B cell (primary cell): ENCODE results near the gene KLHDC7B. TPM values are rescaled to one million over a fixed set of nuclear protein-coding genes. Genes with fewer than 3 reads are reported as not detected.
A peak's percentile ranks its signal among the peaks of the same experiment; 100 is the strongest.

Experiments used
- ATAC-seq: fragments of 200-7000 bp; cut with Tn5 transposase; one replicate; pipeline ENCODE4 v1.10.0; 2021; ENCODE audit warnings: low read depth, mild to moderate bottlenecking, moderate number of reproducible peaks, moderate library complexity
- CTCF ChIA-PET: fragments of 350-600 bp; sonication (Branson Sonifier 250); formaldehyde crosslinking; loops from one replicate; lab custom pipeline; 2021; ENCODE audit warnings: antibody characterized with exemption, inconsistent platforms; lab: Charles Lee
- POLR2A ChIA-PET: fragments of 350-600 bp; sonication (Branson Sonifier 250); formaldehyde crosslinking; loops from one replicate; lab custom pipeline; 2021; ENCODE audit warnings: antibody characterized with exemption; lab: Charles Lee
- DNase-seq: peaks from one replicate; pipeline ENCODE4 v3.0.0; 2013
- H2AFZ ChIP-seq: 2 replicates; pipeline ENCODE4 v1.6.1; 2012; ENCODE audit warnings: mild to moderate bottlenecking, low read depth, low read length; ENCODE audit not compliant: insufficient read depth, poor library complexity, severe bottlenecking
- H3K27ac ChIP-seq, 2 donors: 1 replicate in 1 of 2; 2 replicates in 1 of 2; pipeline ENCODE4 v1.5.1; 2012 to 2013; ENCODE audit warnings: low read length in 2 of 2, mild to moderate bottlenecking in 2 of 2, moderate library complexity in 1 of 2
- H3K27me3 ChIP-seq, 4 experiments: fragments of 200-600 bp in 1 of 4; sonication (generic) in 1 of 4; replicated peaks in 1 of 4; 1 replicate in 2 of 4; 2 replicates in 2 of 4; pipeline versions ENCODE4 v1.6.1 to v1.7.0; 2013 to 2016; ENCODE audit warnings: low read length in 3 of 4, mild to moderate bottlenecking in 2 of 4, mixed read lengths in 1 of 4, moderate library complexity in 1 of 4; ENCODE audit not compliant: insufficient read depth in 4 of 4, control insufficient read depth in 3 of 4; ENCODE audit errors: control extremely low read depth in 1 of 4
- H3K36me3 ChIP-seq, 2 experiments: replicated peaks in 1 of 2; 1 replicate in 1 of 2; 2 replicates in 1 of 2; pipeline versions ENCODE4 v1.6.1 to v1.7.1; 2013; ENCODE audit warnings: low read length in 1 of 2; ENCODE audit not compliant: insufficient read depth in 2 of 2, control insufficient read depth in 1 of 2; ENCODE audit errors: control extremely low read depth in 1 of 2, extremely low read depth in 1 of 2
- H3K4me1 ChIP-seq, 2 donors: fragments of 200-600 bp in 1 of 2; sonication (generic) in 1 of 2; 1 replicate in 1 of 2; 2 replicates in 1 of 2; pipeline versions ENCODE4 v1.5.1 to v1.6.1; 2013 to 2017; ENCODE audit warnings: low read length in 2 of 2; ENCODE audit not compliant: control insufficient read depth in 2 of 2, insufficient read depth in 2 of 2
- H3K4me2 ChIP-seq: replicated peaks from 2 replicates; pipeline ENCODE3; 2012; ENCODE audit warnings: mild to moderate bottlenecking, low read depth, low read length; ENCODE audit not compliant: poor library complexity, severe bottlenecking
- H3K4me3 ChIP-seq, 5 experiments: fragments of 200-600 bp in 1 of 5; sonication (generic) in 1 of 5; 1 replicate in 3 of 5; 2 replicates in 2 of 5; pipeline versions ENCODE4 v1.5.1 to v1.7.0; 2011 to 2016; ENCODE audit warnings: low read length in 4 of 5, mild to moderate bottlenecking in 4 of 5, low read depth in 2 of 5, control low read depth in 1 of 5, moderate library complexity in 1 of 5; ENCODE audit not compliant: insufficient read depth in 1 of 5; ENCODE audit errors: control extremely low read depth in 1 of 5, extremely low read depth in 1 of 5
- H3K79me2 ChIP-seq: fragments of 200-600 bp; sonication (generic); one replicate; pipeline ENCODE4 v1.6.0; 2016; ENCODE audit warnings: low read length; ENCODE audit not compliant: control insufficient read depth, insufficient read depth
- H3K9ac ChIP-seq: fragments of 200-600 bp; sonication (generic); 2 replicates; pipeline ENCODE4 v1.6.1; 2017; ENCODE audit warnings: mild to moderate bottlenecking, low read length, moderate library complexity
- H3K9me3 ChIP-seq, 3 donors: one replicate each; pipeline versions ENCODE4 v1.6.1 to v1.7.1; 2013; ENCODE audit warnings: low read length in 2 of 3; ENCODE audit not compliant: control insufficient read depth in 2 of 3, insufficient read depth in 1 of 3; ENCODE audit errors: control extremely low read depth in 1 of 3
- H4K20me1 ChIP-seq: 2 replicates; pipeline ENCODE4 v1.6.0; 2012; ENCODE audit warnings: mild to moderate bottlenecking, low read length; ENCODE audit not compliant: insufficient read depth, control insufficient read depth, poor library complexity, severe bottlenecking
- H3K27ac Mint-ChIP-seq: one replicate; pipeline ENCODE4 v1.8.0; 2021; ENCODE audit warnings: mixed read lengths
- H3K27me3 Mint-ChIP-seq: one replicate; pipeline ENCODE4 v1.8.0; 2021; ENCODE audit warnings: mixed read lengths
- H3K4me1 Mint-ChIP-seq: one replicate; pipeline ENCODE4 v1.8.0; 2021; ENCODE audit warnings: mixed read lengths
- H3K4me3 Mint-ChIP-seq: one replicate; pipeline ENCODE4 v1.8.0; 2021; ENCODE audit warnings: mixed read lengths
- H3K9me3 Mint-ChIP-seq: one replicate; pipeline ENCODE4 v1.8.0; 2022; ENCODE audit warnings: mixed read lengths; ENCODE audit not compliant: insufficient read depth
- EZH2 ChIP-seq: IDR thresholded peaks from 2 replicates; pipeline ENCODE4 v1.6.1; 2012; ENCODE audit warnings: borderline replicate concordance, low read depth, mild to moderate bottlenecking, moderate library complexity, low read length; ENCODE audit not compliant: insufficient read depth, poor library complexity, severe bottlenecking
- WGBS: methylation state at CpG from one replicate; pipeline ENCODE4 v1.1.5; 2013; ENCODE audit warnings: missing lambda C conversion rate; ENCODE audit not compliant: insufficient coverage; 5-methylcytosine and 5-hydroxymethylcytosine counted together
- intact Hi-C: fragments of 100-400 bp; cut with micrococcal nuclease; formaldehyde crosslinking; loops from one replicate; pipeline ENCODE4 v1.10.0; 2022
- polyA plus RNA-seq: library from polyadenylated mRNA; depleted of rRNA; stranded (reverse); fragments of >200 nt; gene quantifications from 2 replicates; pipeline ENCODE4 v1.2.3, GENCODE V29; 2012
- total RNA-seq, 2 donors: library from RNA; stranded (reverse); fragments of 120-200 nt in 1 of 2; gene quantifications; 1 replicate in 1 of 2; 2 replicates in 1 of 2; pipeline versions ENCODE4 v1.2.3 to v1.2.4, GENCODE V29; 2013 to 2022
- TF ChIP-seq, protein P1 (sequence below): fragments of 200-600 bp; IDR thresholded peaks from one replicate; pipeline ENCODE4 v1.8.0; 2022; ENCODE audit warnings: antibody characterized with exemption, mild to moderate bottlenecking

The KLHDC7B gene
- total and polyA plus RNA-seq, 2 donors (not counting 1 experiment from before 2014, with no cell fraction given): 1.8 to 6.2 TPM

DNA sequence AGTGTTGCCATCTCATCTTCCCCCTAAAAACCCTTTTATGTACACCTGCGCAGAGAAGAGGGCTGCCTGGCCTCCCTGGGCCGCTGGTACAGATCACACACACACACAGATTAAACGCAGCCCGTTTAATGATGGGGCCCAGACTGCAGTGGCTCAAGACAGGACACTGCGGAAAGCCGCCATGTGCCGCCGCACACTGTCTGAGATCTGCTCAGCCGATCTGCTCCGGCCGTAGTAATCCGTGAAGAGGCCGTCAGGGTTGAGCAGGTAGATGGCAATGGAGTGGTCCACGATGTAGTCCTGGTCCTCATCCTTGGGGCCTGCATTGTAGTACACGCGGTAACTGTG lies 22.3 kb upstream of the KLHDC7B start:
- peaks cover 16 to 35% of the 10 kb centered on the region in 2 donors for H3K4me1 ChIP-seq
- ATAC-seq: no peak
- H3K4me3 ChIP-seq: no peak overlapping the region
- H3K9me3 Mint-ChIP-seq: no peaks in the 10 kb centered on the region
- H3K27me3 ChIP-seq: no peaks in the 10 kb centered on the region
- no peak overlapping the region for H3K27ac ChIP-seq
- no peaks in the 10 kb centered on the region for H3K9me3 ChIP-seq
- no peak for DNase-seq
- no peak overlapping the region for H3K9ac ChIP-seq
- no peak overlapping the region for H2AFZ ChIP-seq
- intact Hi-C loops: no loop called here
- no peaks in the 10 kb centered on the region for H3K27me3 Mint-ChIP-seq
- peak overlapping the region; percentile 29 for H3K4me3 Mint-ChIP-seq
- no peak overlapping the region for H3K27ac Mint-ChIP-seq
- 96% methylated on average over 16 of the region's 16 CpGs for WGBS
- H3K4me1 Mint-ChIP-seq: peaks cover 26% of the 10 kb centered on the region
- CTCF ChIA-PET: interaction anchor here (0.9 to 1.4 kb wide), 2 partner anchors 98 to 198 kb away, joined by 3 to 4 read pairs; no protein-coding TSS in a partner anchor
- H3K36me3 ChIP-seq: peaks cover 0 to 43% of the 10 kb centered on the region in 2 experiments
- H3K4me2 ChIP-seq: no peak overlapping the region
- POLR2A ChIA-PET: no interaction called here
- no peak for TF ChIP-seq EZH2
- TF ChIP-seq, protein P1, sequence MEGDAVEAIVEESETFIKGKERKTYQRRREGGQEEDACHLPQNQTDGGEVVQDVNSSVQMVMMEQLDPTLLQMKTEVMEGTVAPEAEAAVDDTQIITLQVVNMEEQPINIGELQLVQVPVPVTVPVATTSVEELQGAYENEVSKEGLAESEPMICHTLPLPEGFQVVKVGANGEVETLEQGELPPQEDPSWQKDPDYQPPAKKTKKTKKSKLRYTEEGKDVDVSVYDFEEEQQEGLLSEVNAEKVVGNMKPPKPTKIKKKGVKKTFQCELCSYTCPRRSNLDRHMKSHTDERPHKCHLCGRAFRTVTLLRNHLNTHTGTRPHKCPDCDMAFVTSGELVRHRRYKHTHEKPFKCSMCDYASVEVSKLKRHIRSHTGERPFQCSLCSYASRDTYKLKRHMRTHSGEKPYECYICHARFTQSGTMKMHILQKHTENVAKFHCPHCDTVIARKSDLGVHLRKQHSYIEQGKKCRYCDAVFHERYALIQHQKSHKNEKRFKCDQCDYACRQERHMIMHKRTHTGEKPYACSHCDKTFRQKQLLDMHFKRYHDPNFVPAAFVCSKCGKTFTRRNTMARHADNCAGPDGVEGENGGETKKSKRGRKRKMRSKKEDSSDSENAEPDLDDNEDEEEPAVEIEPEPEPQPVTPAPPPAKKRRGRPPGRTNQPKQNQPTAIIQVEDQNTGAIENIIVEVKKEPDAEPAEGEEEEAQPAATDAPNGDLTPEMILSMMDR: no peak
- H3K79me2 ChIP-seq: peaks cover 51% of the 10 kb centered on the region
- H4K20me1 ChIP-seq: peaks cover 27% of the 10 kb centered on the region

DNA sequence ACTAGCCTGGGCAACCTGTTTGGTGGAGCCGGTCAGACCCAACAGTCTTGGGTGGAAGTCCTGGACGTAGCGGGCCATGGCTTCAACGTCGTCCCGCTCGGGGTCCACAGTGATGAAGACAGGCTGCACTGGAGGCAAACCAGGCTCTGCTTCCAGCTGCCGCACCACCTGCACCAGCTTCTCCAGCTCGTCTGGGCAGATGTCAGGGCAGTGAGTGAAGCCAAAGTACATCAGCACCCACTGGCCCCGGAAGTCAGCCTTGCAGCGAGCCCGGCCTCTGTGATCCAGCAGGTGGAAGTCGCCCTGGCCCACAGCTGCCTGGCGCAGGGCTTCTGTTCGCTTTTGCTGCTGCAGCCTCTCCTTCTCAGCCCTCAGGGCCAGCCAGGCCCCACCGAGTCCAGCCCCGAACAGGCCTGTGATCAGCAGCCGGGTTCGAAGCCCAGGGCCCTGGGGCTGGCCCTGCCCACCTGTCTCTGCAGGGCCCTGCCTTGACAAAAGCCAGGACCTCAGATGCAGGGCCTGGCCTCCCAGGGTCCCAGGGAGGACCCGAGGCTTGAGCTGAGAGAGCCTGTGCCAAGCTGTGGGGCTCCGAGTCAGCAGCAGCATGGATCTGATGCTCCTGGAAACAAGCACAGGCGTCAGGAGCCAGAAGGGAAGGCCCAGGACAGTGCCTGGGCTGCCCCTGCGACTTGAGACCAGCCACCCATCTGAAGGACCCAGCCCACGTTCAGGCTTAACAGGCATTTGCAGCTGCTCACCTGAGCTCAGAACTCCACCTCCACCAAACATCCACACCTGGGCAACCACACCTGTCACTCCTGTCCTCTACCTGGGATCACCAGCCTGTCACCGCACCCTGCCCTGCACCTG lies 21.7 kb upstream of the KLHDC7B start:
- Histone ChIP-seq H3K36me3 (peaks cover 0 to 37% of the 10 kb centered on the region in 2 experiments), H3K27me3 (no peaks in the 10 kb centered on the region), H4K20me1 (peaks cover 27% of the 10 kb centered on the region), H3K4me3 (peak overlapping the region in 3 of 5 experiments; percentile 4 to 82 (median 76)), H3K9me3 (peaks cover 0 to under 1% (median 0%) of the 10 kb centered on the region in 3 donors), H2AFZ (no peak overlapping the region), H3K9ac (no peak overlapping the region), H3K4me1 (peaks cover 16 to 41% of the 10 kb centered on the region in 2 donors), H3K27ac (no peak overlapping the region), H3K4me2 (peak overlapping the region; percentile 98), H3K79me2 (peaks cover 45% of the 10 kb centered on the region)
- DNase-seq (no peak), ATAC-seq (no peak)
- POLR2A ChIA-PET: interaction anchor here (2.0 to 2.7 kb wide), 3 partner anchors 11 to 24 kb away, joined by 13 to 35 read pairs (median 15); partner anchors contain the start of genes LMF2 and NCAPH2
- H3K4me1 Mint-ChIP-seq: peaks cover 32% of the 10 kb centered on the region
- no peaks in the 10 kb centered on the region for H3K9me3 Mint-ChIP-seq
- intact Hi-C loops: no loop called here
- 90% methylated on average over 25 of the region's 25 CpGs for WGBS
- TF ChIP-seq, protein P1: no peak
- TF ChIP-seq EZH2: no peak
- peak overlapping the region; percentile 90 for H3K4me3 Mint-ChIP-seq
- CTCF ChIA-PET: interaction anchor here (1.0 to 2.4 kb wide), 7 partner anchors 16 to 182 kb away, joined by 3 to 71 read pairs (median 19); partner anchors contain the start of genes LMF2, MIOX and NCAPH2
- no peak overlapping the region for H3K27ac Mint-ChIP-seq
- no peaks in the 10 kb centered on the region for H3K27me3 Mint-ChIP-seq
